Measurements from ENCODE around the gene BOD1L1. TPM values are rescaled to one million over a fixed set of nuclear protein-coding genes. Genes with fewer than 3 reads are reported as not detected.

Gene BOD1L1
- total RNA-seq, 1 donor = 38.0 TPM

- no peak for DNase-seq (ENCODE audit: low read depth)
These were observed 96.5 kb downstream of the BOD1L1 start for GRCh38 chr4:13530823-13531624.

GRCh38 chr4:13529128-13529919, 98.2 kb downstream of the BOD1L1 start:
- DNase-seq (ENCODE audit: low read depth) = no peak
- no peak overlapping the region for H3K4me3 ChIP-seq (ENCODE audit: low read depth, low read length)
- no peak for TF ChIP-seq CTCF (IDR thresholded peaks at IDR 0.05; ENCODE audit: insufficient read depth, low read length)

More at GRCh38 chr4:13530823-13531624, 96.5 kb downstream of the BOD1L1 start:
- TF ChIP-seq CTCF (IDR thresholded peaks at IDR 0.05; ENCODE audit: insufficient read depth, low read length) = no peak
- no peak overlapping the region for H3K4me3 ChIP-seq (ENCODE audit: low read depth, low read length)

GRCh38 chr4:13528821-13529127, 98.8 kb downstream of the BOD1L1 start:
- no peak for DNase-seq (ENCODE audit: low read depth)
- TF ChIP-seq CTCF (IDR thresholded peaks at IDR 0.05; ENCODE audit: insufficient read depth, low read length) = no peak
- H3K4me3 ChIP-seq (ENCODE audit: low read depth, low read length) = no peak overlapping the region

- DNase-seq (ENCODE audit: low read depth) = no peak
- TF ChIP-seq CTCF (IDR thresholded peaks at IDR 0.05; ENCODE audit: insufficient read depth, low read length) = no peak
These were observed 99.3 kb downstream of the BOD1L1 start for GRCh38 chr4:13527981-13528820.

GRCh38 chr4:13527192-13527980, 100.1 kb downstream of the BOD1L1 start:
- H3K4me3 ChIP-seq (ENCODE audit: low read depth, low read length) = no peak overlapping the region

More at GRCh38 chr4:13527981-13528820, 99.3 kb downstream of the BOD1L1 start:
- H3K4me3 ChIP-seq (ENCODE audit: low read depth, low read length) = no peak overlapping the region

More at GRCh38 chr4:13527192-13527980, 100.1 kb downstream of the BOD1L1 start:
- no peak for TF ChIP-seq CTCF (IDR thresholded peaks at IDR 0.05; ENCODE audit: insufficient read depth, low read length)
- DNase-seq (ENCODE audit: low read depth) = no peak
